Measurements from ENCODE around the gene FBXW5. TPM values are rescaled to one million over a fixed set of nuclear protein-coding genes. Genes with fewer than 3 reads are reported as not detected.

Gene FBXW5
- polyA plus RNA-seq, 1 donor from 2014 or later, result 138 TPM

DNA sequence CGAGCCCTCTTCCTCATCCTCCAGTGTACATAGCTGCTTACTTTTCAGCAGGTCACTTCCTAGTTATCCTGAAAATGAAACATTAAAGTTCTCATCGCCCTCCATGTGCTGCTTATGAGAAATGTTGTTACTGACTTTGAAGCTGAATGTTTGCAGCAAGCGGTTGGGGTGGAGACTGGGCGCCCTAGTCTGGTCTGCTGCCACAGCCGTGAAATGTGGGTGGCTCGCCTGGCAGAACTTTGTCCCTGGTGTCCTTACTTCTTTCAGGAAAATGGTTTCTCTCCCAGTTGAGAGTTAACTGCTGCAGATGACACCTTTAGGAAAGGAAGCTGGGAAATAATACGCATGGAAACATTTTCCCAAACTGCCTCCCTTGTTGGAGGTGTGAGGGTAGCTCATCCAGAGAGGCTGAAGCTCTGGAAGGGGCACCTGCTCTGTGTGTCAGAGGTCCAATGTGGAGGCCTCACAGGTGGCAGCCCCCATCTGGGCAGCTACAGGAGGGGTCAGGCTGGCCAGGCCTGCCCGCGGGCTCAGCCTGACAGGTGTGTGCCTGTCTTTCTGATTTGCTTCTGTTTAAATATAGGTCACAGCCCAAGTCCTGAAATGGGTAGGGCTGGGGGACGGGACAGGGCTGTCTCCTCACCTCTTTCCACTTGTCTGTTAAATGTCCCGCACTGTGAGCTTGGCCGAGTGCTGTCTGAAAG, 34.2 kb downstream of the FBXW5 start (continued):
- TF ChIP-seq, protein P1, sequence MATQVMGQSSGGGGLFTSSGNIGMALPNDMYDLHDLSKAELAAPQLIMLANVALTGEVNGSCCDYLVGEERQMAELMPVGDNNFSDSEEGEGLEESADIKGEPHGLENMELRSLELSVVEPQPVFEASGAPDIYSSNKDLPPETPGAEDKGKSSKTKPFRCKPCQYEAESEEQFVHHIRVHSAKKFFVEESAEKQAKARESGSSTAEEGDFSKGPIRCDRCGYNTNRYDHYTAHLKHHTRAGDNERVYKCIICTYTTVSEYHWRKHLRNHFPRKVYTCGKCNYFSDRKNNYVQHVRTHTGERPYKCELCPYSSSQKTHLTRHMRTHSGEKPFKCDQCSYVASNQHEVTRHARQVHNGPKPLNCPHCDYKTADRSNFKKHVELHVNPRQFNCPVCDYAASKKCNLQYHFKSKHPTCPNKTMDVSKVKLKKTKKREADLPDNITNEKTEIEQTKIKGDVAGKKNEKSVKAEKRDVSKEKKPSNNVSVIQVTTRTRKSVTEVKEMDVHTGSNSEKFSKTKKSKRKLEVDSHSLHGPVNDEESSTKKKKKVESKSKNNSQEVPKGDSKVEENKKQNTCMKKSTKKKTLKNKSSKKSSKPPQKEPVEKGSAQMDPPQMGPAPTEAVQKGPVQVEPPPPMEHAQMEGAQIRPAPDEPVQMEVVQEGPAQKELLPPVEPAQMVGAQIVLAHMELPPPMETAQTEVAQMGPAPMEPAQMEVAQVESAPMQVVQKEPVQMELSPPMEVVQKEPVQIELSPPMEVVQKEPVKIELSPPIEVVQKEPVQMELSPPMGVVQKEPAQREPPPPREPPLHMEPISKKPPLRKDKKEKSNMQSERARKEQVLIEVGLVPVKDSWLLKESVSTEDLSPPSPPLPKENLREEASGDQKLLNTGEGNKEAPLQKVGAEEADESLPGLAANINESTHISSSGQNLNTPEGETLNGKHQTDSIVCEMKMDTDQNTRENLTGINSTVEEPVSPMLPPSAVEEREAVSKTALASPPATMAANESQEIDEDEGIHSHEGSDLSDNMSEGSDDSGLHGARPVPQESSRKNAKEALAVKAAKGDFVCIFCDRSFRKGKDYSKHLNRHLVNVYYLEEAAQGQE (IDR thresholded peaks at IDR 0.05; ENCODE audit: borderline replicate concordance), result no peak
- no peak for TF ChIP-seq EZH2 (IDR thresholded peaks at IDR 0.05; ENCODE audit: borderline replicate concordance, insufficient read depth, low read length, poor library complexity, severe bottlenecking)
- no peak for TF ChIP-seq SMC3 (conservative IDR thresholded peaks at IDR 0.05; ENCODE audit: poor library complexity)

DNA sequence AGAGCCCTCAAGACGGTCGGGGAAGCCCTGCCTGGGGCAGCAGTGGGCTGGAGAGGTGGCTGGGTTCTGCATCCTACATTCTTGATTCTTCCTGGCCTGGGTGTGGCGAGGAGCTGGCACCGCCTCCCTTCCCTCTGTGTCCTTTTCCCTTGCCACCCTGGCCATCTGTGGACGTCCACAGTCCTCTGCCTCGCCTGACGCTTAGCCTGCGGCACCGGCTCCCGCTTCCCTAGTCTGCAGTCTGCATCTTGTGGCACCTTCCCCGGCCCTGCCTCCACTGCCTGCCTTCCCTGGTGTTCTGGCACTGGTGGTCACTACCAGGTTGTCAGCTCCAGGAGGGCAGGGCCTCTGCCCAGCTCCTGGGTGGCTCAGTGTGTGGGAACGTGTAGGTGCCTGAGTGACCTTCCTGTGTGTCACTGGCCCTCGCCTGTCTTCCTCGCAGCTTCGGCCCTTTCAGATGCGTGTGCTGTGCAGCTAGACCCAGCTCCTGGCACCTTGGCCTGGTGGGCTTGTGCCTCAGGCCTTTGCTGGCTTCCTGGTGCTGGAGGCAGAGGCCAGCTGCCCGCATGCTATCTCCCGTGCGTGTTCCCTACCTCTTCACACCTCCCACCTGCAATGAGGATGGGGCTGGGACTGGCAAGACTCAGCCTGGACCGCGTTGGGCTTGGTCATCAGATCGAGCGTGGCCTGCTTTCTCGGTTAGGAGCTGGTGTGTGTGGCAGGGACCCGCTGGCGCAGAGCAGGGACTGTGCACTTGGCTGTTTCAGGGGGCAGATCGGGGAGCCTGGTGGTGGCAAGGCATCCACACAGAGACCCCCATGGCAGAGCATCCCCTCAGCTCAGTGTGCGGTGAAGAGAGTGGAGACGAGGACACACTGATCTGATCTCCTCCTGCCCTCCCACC, 37.3 kb downstream of the FBXW5 start:
- no peak overlapping the region for H3K9ac ChIP-seq (ENCODE audit: low read length)
- TF ChIP-seq, protein P1 (IDR thresholded peaks at IDR 0.05; ENCODE audit: borderline replicate concordance), result no peak
- TF ChIP-seq EZH2 (IDR thresholded peaks at IDR 0.05; ENCODE audit: borderline replicate concordance, insufficient read depth, low read length, poor library complexity, severe bottlenecking), result no peak
- no peak for TF ChIP-seq RAD21 (conservative IDR thresholded peaks at IDR 0.05)
- no peak for TF ChIP-seq POLR2AphosphoS5 (IDR thresholded peaks at IDR 0.05)
- TF ChIP-seq MXI1 (conservative IDR thresholded peaks at IDR 0.05; ENCODE audit: poor library complexity, severe bottlenecking), result no peak
- TF ChIP-seq SMC3 (conservative IDR thresholded peaks at IDR 0.05; ENCODE audit: poor library complexity), result no peak
- TF ChIP-seq, protein P2, sequence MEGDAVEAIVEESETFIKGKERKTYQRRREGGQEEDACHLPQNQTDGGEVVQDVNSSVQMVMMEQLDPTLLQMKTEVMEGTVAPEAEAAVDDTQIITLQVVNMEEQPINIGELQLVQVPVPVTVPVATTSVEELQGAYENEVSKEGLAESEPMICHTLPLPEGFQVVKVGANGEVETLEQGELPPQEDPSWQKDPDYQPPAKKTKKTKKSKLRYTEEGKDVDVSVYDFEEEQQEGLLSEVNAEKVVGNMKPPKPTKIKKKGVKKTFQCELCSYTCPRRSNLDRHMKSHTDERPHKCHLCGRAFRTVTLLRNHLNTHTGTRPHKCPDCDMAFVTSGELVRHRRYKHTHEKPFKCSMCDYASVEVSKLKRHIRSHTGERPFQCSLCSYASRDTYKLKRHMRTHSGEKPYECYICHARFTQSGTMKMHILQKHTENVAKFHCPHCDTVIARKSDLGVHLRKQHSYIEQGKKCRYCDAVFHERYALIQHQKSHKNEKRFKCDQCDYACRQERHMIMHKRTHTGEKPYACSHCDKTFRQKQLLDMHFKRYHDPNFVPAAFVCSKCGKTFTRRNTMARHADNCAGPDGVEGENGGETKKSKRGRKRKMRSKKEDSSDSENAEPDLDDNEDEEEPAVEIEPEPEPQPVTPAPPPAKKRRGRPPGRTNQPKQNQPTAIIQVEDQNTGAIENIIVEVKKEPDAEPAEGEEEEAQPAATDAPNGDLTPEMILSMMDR (IDR thresholded peaks at IDR 0.05; ENCODE audit: poor library complexity, severe bottlenecking), result no peak
- no peak for TF ChIP-seq EP300 (conservative IDR thresholded peaks at IDR 0.05; ENCODE audit: poor library complexity, severe bottlenecking)
- no peak for TF ChIP-seq TAF1 (IDR thresholded peaks at IDR 0.05; ENCODE audit: low read depth)
- no peaks in the 10 kb centered on the region for H3K9me3 ChIP-seq (ENCODE audit: low read length)
- no peaks in the 10 kb centered on the region for H4K20me1 ChIP-seq (ENCODE audit: insufficient read depth)
- no peaks in the 10 kb centered on the region for H3K36me3 ChIP-seq (ENCODE audit: insufficient read depth, low read length)
- no peak overlapping the region for H2AFZ ChIP-seq (ENCODE audit: low read depth, low read length)
- no peak overlapping the region for H3K27ac ChIP-seq (ENCODE audit: low read length)
- no peaks in the 10 kb centered on the region for H3K9me2 ChIP-seq (ENCODE audit: insufficient read depth, low read length)
- H3K27me3 ChIP-seq (ENCODE audit: insufficient read depth, low read depth, low read length), result no peaks in the 10 kb centered on the region
- no peak overlapping the region for H3K4me2 ChIP-seq (ENCODE audit: low read length)
- no peaks in the 10 kb centered on the region for H3F3A ChIP-seq (ENCODE audit: insufficient read depth, low read length, poor library complexity, severe bottlenecking)
- no peak overlapping the region for H3K4me3 ChIP-seq (ENCODE audit: low read length)
- no peaks in the 10 kb centered on the region for H3K79me2 ChIP-seq (replicated peaks; ENCODE audit: insufficient read depth, low read length)
